Chondrocyte (in vitro differentiated cells): Measurements from ENCODE around the gene TSPO. TPM values are rescaled to one million over a fixed set of nuclear protein-coding genes. Genes with fewer than 3 reads are reported as not detected.

Experiments
- DNase-seq: peaks from one replicate; pipeline ENCODE4 v3.0.0; 2021; ENCODE audit warnings: mixed read lengths, low spot score
- H3K27ac Mint-ChIP-seq: one replicate; pipeline ENCODE4 v1.8.0; 2021; ENCODE audit warnings: mild to moderate bottlenecking, moderate library complexity, mixed read lengths; ENCODE audit not compliant: unreplicated experiment
- H3K27me3 Mint-ChIP-seq: 2 replicates; pipeline ENCODE4 v1.8.0; 2021; ENCODE audit warnings: low read depth, mixed read lengths
- H3K36me3 Mint-ChIP-seq: 2 replicates; pipeline ENCODE4 v1.8.0; 2021; ENCODE audit warnings: low read depth, mixed read lengths
- H3K4me1 Mint-ChIP-seq: 2 replicates; pipeline ENCODE4 v1.8.0; 2021; ENCODE audit warnings: low read depth, mild to moderate bottlenecking, mixed read lengths
- H3K4me3 Mint-ChIP-seq: one replicate; pipeline ENCODE4 v1.8.0; 2021; ENCODE audit warnings: mild to moderate bottlenecking, moderate library complexity, mixed read lengths; ENCODE audit not compliant: unreplicated experiment
- H3K9me3 Mint-ChIP-seq: 2 replicates; pipeline ENCODE4 v1.8.0; 2021; ENCODE audit warnings: low read depth, mixed read lengths
- total RNA-seq: library from RNA; stranded (reverse); gene quantifications from 3 replicates; pipeline ENCODE4 v1.2.1, GENCODE V29; 2021
- TF ChIP-seq, protein P1 (sequence below): fragments of 200-600 bp; sonication (generic); IDR thresholded peaks from 2 replicates; pipeline ENCODE4 v1.5.0; 2021; ENCODE audit warnings: antibody characterized with exemption, mild to moderate bottlenecking, moderate library complexity

Gene TSPO
- total RNA-seq, 1 donor from 2014 or later, result 288 TPM

DNA sequence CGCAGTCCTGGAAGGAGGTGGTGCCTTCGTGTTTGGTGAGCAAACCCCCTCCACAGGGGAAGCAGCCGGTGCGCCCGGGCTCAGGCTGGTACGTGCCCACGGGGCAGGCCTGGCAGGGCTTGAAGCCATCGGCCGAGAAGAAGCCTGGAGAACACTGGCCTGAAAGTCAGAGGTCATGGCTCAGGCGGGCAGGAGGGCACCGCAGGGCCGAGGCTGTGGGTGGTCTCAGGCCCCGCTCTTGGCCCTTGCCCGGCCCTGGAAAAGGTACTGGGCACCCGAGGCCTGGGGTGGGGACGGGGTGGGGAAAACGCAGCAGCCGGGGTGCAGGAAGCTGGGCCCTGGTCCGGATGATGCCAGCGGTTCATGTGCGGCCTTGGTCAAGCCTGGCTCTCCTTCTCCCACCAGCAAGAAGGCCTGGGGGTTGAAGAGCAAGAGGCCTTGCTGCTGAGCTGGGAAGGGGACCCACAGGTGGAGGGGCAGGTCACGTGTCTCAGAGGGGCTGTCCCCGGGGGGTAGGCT lies 61.1 kb downstream of the TSPO start:
- TF ChIP-seq, protein P1, sequence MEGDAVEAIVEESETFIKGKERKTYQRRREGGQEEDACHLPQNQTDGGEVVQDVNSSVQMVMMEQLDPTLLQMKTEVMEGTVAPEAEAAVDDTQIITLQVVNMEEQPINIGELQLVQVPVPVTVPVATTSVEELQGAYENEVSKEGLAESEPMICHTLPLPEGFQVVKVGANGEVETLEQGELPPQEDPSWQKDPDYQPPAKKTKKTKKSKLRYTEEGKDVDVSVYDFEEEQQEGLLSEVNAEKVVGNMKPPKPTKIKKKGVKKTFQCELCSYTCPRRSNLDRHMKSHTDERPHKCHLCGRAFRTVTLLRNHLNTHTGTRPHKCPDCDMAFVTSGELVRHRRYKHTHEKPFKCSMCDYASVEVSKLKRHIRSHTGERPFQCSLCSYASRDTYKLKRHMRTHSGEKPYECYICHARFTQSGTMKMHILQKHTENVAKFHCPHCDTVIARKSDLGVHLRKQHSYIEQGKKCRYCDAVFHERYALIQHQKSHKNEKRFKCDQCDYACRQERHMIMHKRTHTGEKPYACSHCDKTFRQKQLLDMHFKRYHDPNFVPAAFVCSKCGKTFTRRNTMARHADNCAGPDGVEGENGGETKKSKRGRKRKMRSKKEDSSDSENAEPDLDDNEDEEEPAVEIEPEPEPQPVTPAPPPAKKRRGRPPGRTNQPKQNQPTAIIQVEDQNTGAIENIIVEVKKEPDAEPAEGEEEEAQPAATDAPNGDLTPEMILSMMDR, result no peak
- peaks cover 8% of the 10 kb centered on the region for H3K27me3 Mint-ChIP-seq
- no peaks in the 10 kb centered on the region for H3K4me1 Mint-ChIP-seq
- H3K9me3 Mint-ChIP-seq, result no peaks in the 10 kb centered on the region
- peaks cover 4% of the 10 kb centered on the region for H3K36me3 Mint-ChIP-seq
- no peak for DNase-seq
- H3K27ac Mint-ChIP-seq, result no peak overlapping the region
- H3K4me3 Mint-ChIP-seq, result no peak overlapping the region

Other genes starting within 250 kb of the TSPO start
- gene PACSIN2, start 136.4 kb upstream of the TSPO start, total RNA-seq, result 58.9 to 93.4 TPM (median 82.1 TPM) in 3 replicates
- 16.7 to 18.8 TPM (median 18.1 TPM) in 3 replicates for gene TTLL1, start 62.2 kb upstream of the TSPO start, total RNA-seq
- gene BIK, start 40.8 kb upstream of the TSPO start, total RNA-seq, result not detected in 3 replicates
- gene MCAT, start 8.2 kb upstream of the TSPO start, total RNA-seq, result 7.4 to 11.1 TPM (median 8.6 TPM) in 3 replicates
- 33.5 to 36.4 TPM (median 35.6 TPM) in 3 replicates for gene TTLL12, start 35.6 kb downstream of the TSPO start, total RNA-seq
- 0.07 to 3.2 TPM (median 2.7 TPM) in 3 replicates for gene SCUBE1, start 191.8 kb downstream of the TSPO start, total RNA-seq